NCI-H1092 (cell line): ENCODE measurements around the gene COL28A1.
"Not testable (repeated sequence)": the region's sequence is repeated elsewhere in the genome, so short reads cannot be mapped to it uniquely, and the experiment has no call there.

Source experiments
- DNase-seq: peaks from one replicate; lab custom pipeline; 2025; lab: John Stamatoyannopoulos, UW

Gene COL28A1

GRCh38 chr7:7561591-7561990, 25.9 kb upstream of the COL28A1 start:
- DNase-seq, result not testable (repeated sequence)

- DNase-seq, result no peak
Measured at GRCh38 chr7:7557252-7557651, 21.6 kb upstream of the COL28A1 start.

- DNase-seq, result no peak
Measured at GRCh38 chr7:7556852-7557251, 21.2 kb upstream of the COL28A1 start.

GRCh38 chr7:7554649-7555575, 19.2 kb upstream of the COL28A1 start:
- DNase-seq, result peak; percentile 93

GRCh38 chr7:7554021-7554432, 18.4 kb upstream of the COL28A1 start:
- peak; percentile 63 for DNase-seq

GRCh38 chr7:7553386-7553785, 17.7 kb upstream of the COL28A1 start:
- no peak for DNase-seq

GRCh38 chr7:7552199-7552598, 16.5 kb upstream of the COL28A1 start:
- no peak for DNase-seq

GRCh38 chr7:7550663-7551062, 15.0 kb upstream of the COL28A1 start:
- no peak for DNase-seq

- DNase-seq, result no peak
Measured at GRCh38 chr7:7548407-7548806, 12.7 kb upstream of the COL28A1 start.

- no peak for DNase-seq
Measured at GRCh38 chr7:7542251-7542835, 6.7 kb upstream of the COL28A1 start.

- DNase-seq, result no peak
Measured at GRCh38 chr7:7539711-7540110, 4.0 kb upstream of the COL28A1 start.

GRCh38 chr7:7539152-7539551, 3.5 kb upstream of the COL28A1 start:
- DNase-seq, result no peak

- no peak for DNase-seq
Measured at GRCh38 chr7:7537711-7538110, 2.0 kb upstream of the COL28A1 start.

- peak; percentile 23 for DNase-seq
Measured at GRCh38 chr7:7536396-7537019, 835 bp upstream of the COL28A1 start.

GRCh38 chr7:7533831-7534430, 1.7 kb downstream of the COL28A1 start:
- no peak for DNase-seq

- DNase-seq, result peak; percentile 91
Measured at GRCh38 chr7:7529328-7529727, 6.3 kb downstream of the COL28A1 start.

- no peak for DNase-seq
Measured at GRCh38 chr7:7527047-7527446, 8.6 kb downstream of the COL28A1 start.

GRCh38 chr7:7526006-7526405, 9.7 kb downstream of the COL28A1 start:
- no peak for DNase-seq

- DNase-seq, result no peak
Measured at GRCh38 chr7:7524121-7524520, 11.6 kb downstream of the COL28A1 start.

GRCh38 chr7:7522421-7522820, 13.3 kb downstream of the COL28A1 start:
- DNase-seq, result no peak

GRCh38 chr7:7521259-7521658, 14.4 kb downstream of the COL28A1 start:
- DNase-seq, result no peak

- no peak for DNase-seq
Measured at GRCh38 chr7:7519528-7519927, 16.1 kb downstream of the COL28A1 start.

GRCh38 chr7:7519056-7519455, 16.6 kb downstream of the COL28A1 start:
- DNase-seq, result no peak
